Activated CD4-positive, alpha-beta memory T cell treated with anti-CD3 and anti-CD28 coated beads for 36 hours (primary cell): ENCODE data around the gene RAMP1. TPM values are rescaled to one million over a fixed set of nuclear protein-coding genes. Genes with fewer than 3 reads are reported as not detected.
"Not testable (repeated sequence)": the region's sequence is repeated elsewhere in the genome, so short reads cannot be mapped to it uniquely, and the experiment has no call there.

Experiments used
- CTCF ChIA-PET: fragments of 350-600 bp; sonication (Branson Sonifier 250); formaldehyde crosslinking; loops from one replicate; lab custom pipeline; 2021; ENCODE audit warnings: antibody characterized with exemption, inconsistent platforms; lab: Charles Lee
- POLR2A ChIA-PET: fragments of 350-600 bp; sonication (Branson Sonifier 250); formaldehyde crosslinking; loops from one replicate; lab custom pipeline; 2021; ENCODE audit warnings: antibody characterized with exemption; lab: Charles Lee
- DNase-seq: peaks from one replicate; pipeline ENCODE4 v3.0.0-alpha.2; 2020
- H3K27ac Mint-ChIP-seq: one replicate; pipeline ENCODE4 v1.8.0; 2021; ENCODE audit warnings: mixed read lengths
- H3K27me3 Mint-ChIP-seq: one replicate; pipeline ENCODE4 v1.8.0; 2021; ENCODE audit warnings: mixed read lengths
- H3K36me3 Mint-ChIP-seq: one replicate; pipeline ENCODE4 v1.8.0; 2021; ENCODE audit warnings: mixed read lengths
- H3K4me1 Mint-ChIP-seq: one replicate; pipeline ENCODE4 v1.8.0; 2021; ENCODE audit warnings: low read depth, mixed read lengths
- H3K4me3 Mint-ChIP-seq: one replicate; pipeline ENCODE4 v1.8.0; 2021; ENCODE audit warnings: mild to moderate bottlenecking, mixed read lengths
- H3K9me3 Mint-ChIP-seq: one replicate; pipeline ENCODE4 v1.8.0; 2021; ENCODE audit warnings: mixed read lengths
- intact Hi-C: fragments of 100-400 bp; cut with micrococcal nuclease; formaldehyde crosslinking; loops from one replicate; pipeline ENCODE4 v1.15.1; 2023
- total RNA-seq, 2 experiments: library from RNA; stranded (reverse); gene quantifications; one replicate each; pipeline ENCODE4 v1.2.3, GENCODE V29; 2021

RAMP1 gene
- total RNA-seq, 2 experiments from 2014 or later: 0.77 to 0.97 TPM

DNA sequence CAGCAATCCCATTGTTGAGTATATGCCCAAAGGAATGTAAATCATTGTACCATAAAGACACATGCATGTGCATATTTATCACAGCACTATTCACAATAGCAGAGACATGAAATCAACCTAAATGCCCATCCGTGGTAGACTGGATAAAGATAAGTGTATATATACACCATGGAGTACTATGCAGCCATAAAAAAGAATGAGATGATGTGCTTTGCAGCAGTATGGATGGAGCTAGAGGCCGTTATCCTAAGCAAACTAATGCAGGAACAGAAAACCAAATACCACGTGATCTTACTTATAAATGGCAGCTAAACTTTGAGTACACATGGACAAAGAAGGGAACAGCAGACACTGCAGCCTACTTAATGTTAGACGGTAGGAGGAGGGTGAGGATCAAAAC lies 18.4 kb upstream of the RAMP1 start:
- no peak overlapping the region for H3K4me3 Mint-ChIP-seq
- no peaks in the 10 kb centered on the region for H3K27me3 Mint-ChIP-seq
- no peaks in the 10 kb centered on the region for H3K4me1 Mint-ChIP-seq
- H3K27ac Mint-ChIP-seq: no peak overlapping the region
- no peak for DNase-seq
- ChIA-PET POLR2A (no interaction called here), CTCF (no interaction called here)
- H3K9me3 Mint-ChIP-seq: peaks cover 9% of the 10 kb centered on the region
- intact Hi-C loops: no loop called here
- H3K36me3 Mint-ChIP-seq: no peaks in the 10 kb centered on the region

DNA sequence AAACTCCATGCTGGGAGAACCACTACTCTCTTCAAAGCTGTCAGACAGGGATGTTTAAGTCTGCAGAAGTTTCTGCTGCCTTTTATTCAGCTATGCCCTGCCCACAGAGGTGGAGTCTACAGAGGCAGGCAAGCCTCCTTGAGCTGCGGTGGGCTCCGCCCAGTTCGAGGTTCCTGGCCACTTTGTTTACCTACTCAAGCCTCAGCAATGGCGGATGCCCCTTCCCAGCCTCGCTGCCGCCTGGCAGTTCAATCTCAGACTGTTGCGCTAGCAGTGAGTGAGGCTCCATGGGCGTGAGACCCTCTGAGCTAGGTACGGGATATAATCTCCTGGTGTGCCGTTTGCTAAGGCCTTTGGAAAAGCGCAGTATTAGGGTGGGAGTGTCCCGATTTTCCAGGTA lies 10.5 kb upstream of the RAMP1 start:
- DNase-seq, POLR2A ChIA-PET, H3K27me3 Mint-ChIP-seq, H3K4me3 Mint-ChIP-seq, H3K36me3 Mint-ChIP-seq, H3K4me1 Mint-ChIP-seq, intact Hi-C loops, H3K9me3 Mint-ChIP-seq, H3K27ac Mint-ChIP-seq, CTCF ChIA-PET: not testable (repeated sequence)

DNA sequence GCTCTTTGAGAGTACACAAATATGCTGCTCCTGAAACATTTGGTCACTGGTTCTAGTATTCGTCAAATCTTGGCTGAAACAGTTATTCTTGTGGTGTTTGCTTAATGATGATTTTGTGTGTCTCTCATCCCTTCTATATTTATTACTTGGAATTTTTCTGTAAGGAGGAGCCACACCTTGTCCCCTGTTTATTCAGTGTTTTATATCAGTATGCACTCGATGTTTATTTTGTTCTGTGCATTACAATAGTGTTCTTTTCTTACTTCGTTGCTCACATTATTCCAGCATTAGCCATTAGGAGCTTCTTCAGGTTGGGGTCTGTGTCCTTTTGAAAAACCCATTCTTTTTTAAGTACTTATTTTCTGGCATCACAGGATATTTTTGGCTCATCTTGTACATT lies 5.1 kb upstream of the RAMP1 start:
- no peak for DNase-seq
- H3K36me3 Mint-ChIP-seq: no peaks in the 10 kb centered on the region
- H3K4me3 Mint-ChIP-seq: no peak overlapping the region
- intact Hi-C loops: no loop called here
- peaks cover 18% of the 10 kb centered on the region for H3K27me3 Mint-ChIP-seq
- no peak overlapping the region for H3K27ac Mint-ChIP-seq
- ChIA-PET POLR2A (no interaction called here), CTCF (interaction anchor here (0.8 kb wide), 1 partner anchor 286 kb away, joined by 3 read pairs; no protein-coding TSS in a partner anchor)
- H3K9me3 Mint-ChIP-seq: no peaks in the 10 kb centered on the region
- peaks cover 8% of the 10 kb centered on the region for H3K4me1 Mint-ChIP-seq

DNA sequence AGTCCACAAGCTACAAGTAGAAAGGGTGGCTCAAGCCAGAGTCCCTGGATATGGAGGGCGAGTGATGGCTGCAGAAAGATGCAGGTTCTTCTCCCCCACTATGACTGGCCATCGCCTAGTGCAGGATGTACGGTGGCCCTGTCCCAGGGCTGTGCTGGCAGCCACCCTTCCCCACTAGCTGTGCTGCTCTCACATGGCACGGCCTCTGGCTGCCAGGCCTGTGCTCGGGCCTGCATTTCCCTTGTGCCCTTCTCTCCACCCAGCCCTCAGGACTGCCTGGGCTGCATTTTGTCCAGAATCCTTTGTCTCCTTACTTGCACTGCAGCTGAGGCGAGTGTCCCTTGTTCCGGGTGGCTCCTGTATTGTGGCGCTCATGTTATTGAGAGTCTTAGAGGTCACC lies 1.6 kb upstream of the RAMP1 start:
- no peak for DNase-seq
- POLR2A ChIA-PET: no interaction called here
- CTCF ChIA-PET: interaction anchor here (0.9 to 2.3 kb wide), 12 partner anchors 9 to 406 kb away, joined by 3 to 16 read pairs (median 3); no protein-coding TSS in a partner anchor
- Mint-ChIP-seq H3K27me3 (peaks cover 36% of the 10 kb centered on the region), H3K9me3 (no peaks in the 10 kb centered on the region), H3K27ac (no peak overlapping the region), H3K4me3 (no peak overlapping the region), H3K4me1 (peaks cover 15% of the 10 kb centered on the region), H3K36me3 (no peaks in the 10 kb centered on the region)
- intact Hi-C loops: loop anchor here (1.0 to 5.0 kb wide), 2 partner anchors 110 to 406 kb away; partner anchors contain the start of gene UBE2F

DNA sequence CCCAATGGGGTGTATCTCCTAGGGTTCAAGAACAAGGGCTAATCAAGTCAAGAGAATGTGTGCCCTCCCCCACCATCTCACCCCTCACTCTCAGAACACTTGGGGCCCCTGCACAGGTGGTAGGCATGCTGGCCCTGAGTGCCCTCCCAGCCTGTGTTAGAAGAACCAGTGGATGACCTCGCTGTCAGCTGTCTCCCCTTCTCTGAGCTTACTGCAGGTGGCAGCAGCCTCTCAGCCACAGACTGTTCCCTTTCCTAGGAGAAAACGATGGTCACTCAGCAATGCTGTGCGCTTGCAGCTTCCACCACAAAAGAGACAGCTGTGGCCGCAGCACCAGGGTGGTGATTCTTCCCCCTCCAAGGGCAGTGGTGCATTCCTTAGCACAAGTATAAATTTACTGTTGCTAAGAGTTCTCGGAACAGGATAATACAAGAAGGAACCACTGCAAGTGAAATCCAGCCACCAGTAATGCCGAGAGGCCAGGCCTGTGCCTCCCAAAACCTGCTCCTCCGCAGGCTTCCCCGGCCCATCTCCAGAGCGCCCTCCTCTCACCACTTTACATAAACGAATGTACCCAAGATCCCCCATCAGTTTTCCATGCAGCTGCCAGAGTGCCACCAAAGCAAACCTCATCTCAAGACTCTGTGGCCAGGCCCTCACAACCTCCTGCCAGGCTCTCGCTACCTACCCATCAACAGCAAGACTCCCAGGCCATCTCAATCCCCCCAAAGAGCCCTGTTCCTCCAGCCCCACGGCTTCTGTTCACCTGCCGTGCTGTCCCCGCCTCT lies 935 bp upstream of the RAMP1 start:
- peak; percentile 68 for DNase-seq
- Mint-ChIP-seq H3K9me3 (no peaks in the 10 kb centered on the region), H3K36me3 (no peaks in the 10 kb centered on the region), H3K4me3 (peak overlapping the region; percentile 5), H3K27ac (no peak overlapping the region), H3K27me3 (peaks cover 36% of the 10 kb centered on the region), H3K4me1 (peaks cover 15% of the 10 kb centered on the region)
- intact Hi-C loops: loop anchor here (1.0 to 5.0 kb wide), 2 partner anchors 109 to 405 kb away; partner anchors contain the start of gene UBE2F
- CTCF ChIA-PET: interaction anchor here (0.6 to 2.3 kb wide), 14 partner anchors 8 to 405 kb away, joined by 3 to 16 read pairs (median 3); no protein-coding TSS in a partner anchor
- POLR2A ChIA-PET: no interaction called here

DNA sequence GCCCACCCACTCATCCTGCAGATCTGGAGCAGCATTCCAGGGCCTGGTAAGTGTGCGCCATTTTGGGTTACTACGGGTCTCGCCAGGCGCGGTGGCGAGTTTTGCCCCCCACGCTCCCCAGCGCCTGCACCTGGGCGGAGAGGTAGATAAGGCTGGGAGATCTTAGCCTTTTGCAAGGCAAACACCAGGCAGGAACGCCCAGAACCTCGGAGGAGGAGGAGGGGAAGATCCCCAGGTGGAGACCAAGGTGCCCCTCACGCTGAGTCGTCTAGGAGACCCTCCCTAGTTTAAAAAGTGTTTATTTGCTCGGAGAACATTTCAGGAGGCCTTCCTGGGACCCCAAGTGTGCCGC lies 365 bp upstream of the RAMP1 start:
- no peak overlapping the region for H3K27ac Mint-ChIP-seq
- H3K4me3 Mint-ChIP-seq: peak overlapping the region; percentile 36
- no peak for DNase-seq
- ChIA-PET POLR2A (no interaction called here), CTCF (interaction anchor here (0.6 to 2.3 kb wide), 4 partner anchors 131 to 404 kb away, joined by 3 to 16 read pairs (median 3); no protein-coding TSS in a partner anchor)
- no peaks in the 10 kb centered on the region for H3K9me3 Mint-ChIP-seq
- H3K4me1 Mint-ChIP-seq: peaks cover 15% of the 10 kb centered on the region
- no peaks in the 10 kb centered on the region for H3K36me3 Mint-ChIP-seq
- H3K27me3 Mint-ChIP-seq: peaks cover 36% of the 10 kb centered on the region
- intact Hi-C loops: loop anchor here (5.0 kb wide), 1 partner anchor 108 kb away; the partner anchor contains the start of gene UBE2F

DNA sequence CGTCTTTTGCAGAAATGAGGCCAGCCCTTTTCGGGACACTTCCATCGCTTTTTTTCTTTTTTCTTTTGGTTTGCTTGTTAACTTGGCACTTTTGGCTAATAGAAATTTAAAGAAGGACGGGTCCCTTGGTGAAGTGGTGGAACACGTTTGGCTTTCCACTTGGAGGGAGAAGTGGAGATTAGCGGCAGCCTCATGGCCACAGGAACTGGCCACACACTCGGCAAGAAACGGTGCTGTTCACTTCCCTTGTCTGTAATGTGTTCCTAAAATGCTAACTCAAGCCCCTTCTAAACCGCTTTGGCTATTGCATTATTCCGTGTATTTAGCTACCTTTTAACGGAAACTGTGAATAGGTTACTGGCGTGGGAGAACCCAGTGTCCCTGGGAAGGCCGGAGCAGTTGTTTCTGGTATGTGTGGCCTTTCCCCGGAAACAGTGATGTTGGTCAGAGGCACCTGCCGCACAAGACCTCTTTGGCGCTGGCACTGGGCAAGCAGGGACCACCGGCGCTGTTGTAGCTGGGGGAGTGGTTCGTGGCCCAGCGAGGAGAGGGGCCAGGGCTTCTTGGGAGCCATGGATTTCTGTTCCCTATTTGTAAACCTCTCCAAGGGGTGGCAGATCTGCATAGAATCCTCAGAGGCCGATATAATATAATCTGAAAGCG lies 981 bp downstream of the RAMP1 start:
- ChIA-PET POLR2A (no interaction called here), CTCF (no interaction called here)
- Mint-ChIP-seq H3K4me3 (peak overlapping the region; percentile 46), H3K36me3 (no peaks in the 10 kb centered on the region), H3K4me1 (peaks cover 15% of the 10 kb centered on the region), H3K27ac (no peak overlapping the region), H3K27me3 (peaks cover 36% of the 10 kb centered on the region), H3K9me3 (no peaks in the 10 kb centered on the region)
- no peak for DNase-seq
- intact Hi-C loops: no loop called here

DNA sequence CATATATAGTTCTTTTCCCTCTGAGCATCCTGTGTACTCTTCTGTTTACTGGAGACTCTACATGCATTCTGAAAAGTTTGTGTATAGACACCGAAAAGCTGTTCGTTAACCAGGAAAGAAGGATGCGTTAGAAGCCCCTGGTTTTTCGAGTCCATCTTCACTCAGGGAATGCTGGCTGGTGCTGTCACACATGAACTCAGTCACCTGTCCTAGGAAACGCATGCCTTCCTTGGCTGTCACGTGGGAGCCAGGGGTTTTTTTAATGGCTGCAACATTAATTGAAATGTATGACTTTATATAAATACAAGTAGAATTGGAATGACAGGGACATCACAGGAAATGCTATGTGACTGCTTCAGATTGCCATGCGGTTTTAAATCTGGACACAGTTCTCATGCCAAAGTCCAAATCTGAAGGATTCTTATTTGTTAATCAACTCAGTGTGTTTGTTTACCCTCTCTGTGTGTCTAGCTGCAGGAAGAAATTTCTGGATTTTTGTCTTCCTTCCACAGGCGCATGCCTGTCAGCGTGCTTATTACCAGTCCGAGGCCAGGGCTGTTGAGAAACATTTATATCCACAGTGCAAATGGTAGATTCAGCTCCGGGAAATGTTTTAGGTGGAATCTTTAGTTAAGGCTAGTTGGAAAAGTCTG lies 2.6 kb downstream of the RAMP1 start:
- Mint-ChIP-seq H3K9me3 (no peaks in the 10 kb centered on the region), H3K4me3 (no peak overlapping the region), H3K27ac (no peak overlapping the region), H3K4me1 (peaks cover 15% of the 10 kb centered on the region), H3K36me3 (no peaks in the 10 kb centered on the region), H3K27me3 (peaks cover 33% of the 10 kb centered on the region)
- intact Hi-C loops: no loop called here
- CTCF ChIA-PET: no interaction called here
- POLR2A ChIA-PET: no interaction called here
- no peak for DNase-seq

DNA sequence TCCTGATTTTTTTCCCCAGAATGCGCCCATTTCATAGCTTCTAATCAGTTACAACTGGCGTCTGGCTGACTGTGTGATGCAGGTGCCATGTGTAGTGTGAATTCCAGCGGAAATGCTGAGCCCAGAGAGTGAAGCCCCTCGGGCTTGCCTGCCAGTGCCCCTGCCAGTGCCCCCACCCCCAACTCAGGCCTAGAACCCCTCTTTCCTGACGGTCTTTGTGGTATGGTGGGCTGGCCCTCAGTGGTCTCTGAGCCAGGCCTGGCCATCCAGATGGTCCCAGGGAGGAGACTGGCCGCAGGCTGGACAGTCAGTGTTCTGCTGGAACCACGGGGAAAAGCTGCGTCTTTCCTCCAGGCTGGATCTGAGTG lies 3.1 kb downstream of the RAMP1 start:
- Mint-ChIP-seq H3K36me3 (no peaks in the 10 kb centered on the region), H3K9me3 (no peaks in the 10 kb centered on the region), H3K27me3 (peaks cover 33% of the 10 kb centered on the region), H3K27ac (no peak overlapping the region), H3K4me1 (peaks cover 15% of the 10 kb centered on the region), H3K4me3 (no peak overlapping the region)
- CTCF ChIA-PET: no interaction called here
- DNase-seq: no peak
- intact Hi-C loops: no loop called here
- POLR2A ChIA-PET: no interaction called here

DNA sequence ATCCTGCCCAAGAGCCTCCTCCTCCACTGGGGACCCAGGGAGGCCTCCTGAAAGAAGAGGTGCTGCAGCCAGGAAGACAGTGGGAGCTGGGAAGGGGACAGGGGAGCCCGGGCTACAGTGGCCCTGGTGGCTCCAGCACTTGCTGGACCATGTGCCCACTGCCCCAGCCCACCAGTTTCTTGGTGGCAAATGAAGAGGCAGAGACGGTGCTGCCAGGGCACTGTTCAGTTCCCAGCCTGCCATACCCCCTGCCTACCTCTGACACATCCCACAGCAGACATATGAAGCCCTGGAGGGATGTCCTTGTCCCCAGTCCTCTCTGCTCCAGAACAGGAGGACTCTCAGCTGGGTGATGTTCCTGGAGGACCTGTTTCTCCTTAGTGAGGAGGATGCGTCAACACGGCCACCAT lies 3.7 kb downstream of the RAMP1 start:
- intact Hi-C loops: no loop called here
- DNase-seq: no peak
- Mint-ChIP-seq H3K9me3 (no peaks in the 10 kb centered on the region), H3K27me3 (peaks cover 29% of the 10 kb centered on the region), H3K36me3 (no peaks in the 10 kb centered on the region), H3K4me3 (no peak overlapping the region), H3K4me1 (peaks cover 15% of the 10 kb centered on the region), H3K27ac (no peak overlapping the region)
- CTCF ChIA-PET: no interaction called here
- POLR2A ChIA-PET: no interaction called here

DNA sequence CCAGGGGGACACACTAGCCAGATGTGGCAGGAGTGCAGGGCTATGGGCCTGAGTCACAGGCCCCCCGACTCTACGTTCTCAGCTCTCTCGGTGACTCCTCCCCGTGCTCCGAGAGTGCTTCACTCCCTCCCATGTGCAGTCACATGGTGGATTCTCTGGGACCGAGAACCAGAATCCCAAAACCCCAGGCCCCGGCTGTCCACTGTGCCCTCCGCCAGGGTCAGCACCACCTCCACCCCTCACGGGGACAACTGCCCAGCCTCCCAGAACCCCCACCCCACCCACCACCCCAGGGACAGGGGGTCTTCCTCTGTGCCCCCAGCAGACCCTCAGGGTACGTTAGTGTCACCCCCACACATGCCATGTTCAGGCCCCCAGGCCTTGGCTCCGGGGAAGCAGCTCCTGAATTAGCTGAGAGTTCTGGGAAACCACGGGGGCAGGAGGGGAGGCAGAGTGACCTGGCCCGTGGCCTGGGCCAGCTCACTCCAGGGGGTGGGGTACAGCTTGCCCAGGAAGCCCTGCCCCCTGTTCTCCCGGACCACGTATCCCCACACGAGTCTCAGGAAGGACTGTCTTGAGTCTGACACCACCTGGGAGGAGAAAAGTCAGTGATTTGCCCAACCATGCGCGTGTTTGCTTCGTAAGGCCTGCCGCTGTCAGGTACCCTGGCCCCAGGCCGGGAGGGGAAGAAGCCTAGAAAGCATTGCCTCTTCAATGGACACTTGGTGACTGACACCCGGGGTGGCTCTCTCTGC lies 4.4 kb downstream of the RAMP1 start:
- no peaks in the 10 kb centered on the region for H3K9me3 Mint-ChIP-seq
- H3K4me1 Mint-ChIP-seq: peaks cover 14% of the 10 kb centered on the region
- H3K27ac Mint-ChIP-seq: no peak overlapping the region
- H3K27me3 Mint-ChIP-seq: peaks cover 26% of the 10 kb centered on the region
- DNase-seq: no peak
- no peak overlapping the region for H3K4me3 Mint-ChIP-seq
- POLR2A ChIA-PET: no interaction called here
- CTCF ChIA-PET: no interaction called here
- no peaks in the 10 kb centered on the region for H3K36me3 Mint-ChIP-seq
- intact Hi-C loops: no loop called here
